Sigmoid colon (tissue), 7 donors: Measurements from ENCODE around the gene NR6A1. TPM values are rescaled to one million over a fixed set of nuclear protein-coding genes. Genes with fewer than 3 reads are reported as not detected.

Experiments used
- DNase-seq: peaks from one replicate; pipeline ENCODE4 v3.0.0-alpha.2; 2019
- H3K27ac ChIP-seq, 4 donors: fragments of 200-600 bp; sonication (generic); one replicate each; pipeline ENCODE4 v1.5.1; 2016 to 2019; ENCODE audit warnings: mild to moderate bottlenecking in 1 of 4
- H3K27me3 ChIP-seq, 3 donors: fragments of 200-600 bp; sonication (generic); one replicate each; pipeline ENCODE4 v1.5.1; 2019; ENCODE audit warnings: mild to moderate bottlenecking in 1 of 3
- H3K36me3 ChIP-seq, 4 donors: fragments of 200-600 bp; sonication (generic); one replicate each; pipeline ENCODE4 v1.5.1; 2016 to 2019
- H3K4me1 ChIP-seq, 4 donors: fragments of 200-600 bp; sonication (generic); one replicate each; pipeline ENCODE4 v1.5.1; 2017 to 2019
- H3K4me3 ChIP-seq, 4 donors: fragments of 200-600 bp; sonication (generic); one replicate each; pipeline ENCODE4 v1.5.1; 2017 to 2019; ENCODE audit warnings: mild to moderate bottlenecking in 2 of 4, moderate library complexity in 1 of 4
- H3K9me3 ChIP-seq, 4 donors: fragments of 200-600 bp in 3 of 4; sonication (generic) in 3 of 4; one replicate each; pipeline versions ENCODE4 v1.5.1 to v1.6.1; 2013 to 2019
- EP300 ChIP-seq, 4 donors: sonication (generic); formaldehyde crosslinking; IDR thresholded peaks; one replicate each; pipeline ENCODE4 v1.6.1; 2017; ENCODE audit warnings: antibody characterized with exemption in 4 of 4
- POLR2A ChIP-seq, 2 donors: fragments of 450-650 bp; IDR thresholded peaks; one replicate each; pipeline ENCODE4 v1.6.1; 2016; ENCODE audit warnings: antibody characterized with exemption in 2 of 2, mild to moderate bottlenecking in 2 of 2, moderate library complexity in 2 of 2
- POLR2AphosphoS5 ChIP-seq, 4 donors: sonication (generic); formaldehyde crosslinking; IDR thresholded peaks; one replicate each; pipeline ENCODE4 v1.6.1; 2017; ENCODE audit warnings: antibody characterized with exemption in 4 of 4
- WGBS, 2 donors: extraction: QIAGEN DNeasy Blood & Tissue Kit; methylation state at CpG; one replicate each; pipeline ENCODE4 v1.1.7; 2013; 5-methylcytosine and 5-hydroxymethylcytosine counted together
- intact Hi-C: fragments of 100-400 bp; cut with DNase I; formaldehyde crosslinking; loops from one replicate; pipeline ENCODE4 v1.15.1; 2023
- polyA plus RNA-seq, 3 donors: library from polyadenylated mRNA; stranded (reverse); fragments of 200-250 nt; gene quantifications; one replicate each; pipeline ENCODE4 v1.2.3, GENCODE V29; 2013
- total RNA-seq, 4 donors: library from RNA; depleted of rRNA; stranded (reverse); fragments of >200 nt; gene quantifications; one replicate each; pipeline ENCODE4 v1.1.0, GENCODE V29; 2016
- TF ChIP-seq, protein P1 (sequence below), 4 experiments: fragments of 450-650 bp in 3 of 4; fragments of 200-600 bp in 1 of 4; IDR thresholded peaks; one replicate each; pipeline ENCODE4 v1.5.1; 2016 to 2019; ENCODE audit warnings: antibody characterized with exemption in 4 of 4, mild to moderate bottlenecking in 3 of 4, moderate library complexity in 2 of 4
- donor health status: healthy with polysubstance abuse.
- donor health status: Bipolar disorder and iron deficiency.
- donor health status: healthy.

NR6A1 gene
- total and polyA plus RNA-seq, 7 donors, result 0.60 to 3.0 (median 1.8) TPM

DNA sequence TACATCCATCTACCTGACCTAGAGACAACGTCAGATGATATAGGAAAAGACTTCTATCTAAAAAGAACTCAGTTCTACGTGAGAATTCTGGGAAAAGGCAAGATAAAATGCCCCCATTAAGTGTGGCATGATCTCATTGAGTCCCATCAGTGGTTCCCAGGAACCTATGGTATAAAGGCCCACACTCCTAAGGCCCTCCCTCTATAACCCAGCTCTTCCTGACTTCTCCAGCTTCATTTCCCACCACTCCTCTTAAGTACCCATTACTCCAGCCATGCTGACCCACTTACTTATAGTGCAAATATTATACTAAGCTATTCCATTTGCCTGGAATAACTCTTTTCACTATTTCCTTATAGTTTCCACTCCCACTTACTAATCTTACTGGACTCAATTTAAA lies 168.5 kb downstream of the NR6A1 start:
- intact Hi-C loops, result no loop called here
- Histone ChIP-seq H3K4me3 (no peak overlapping the region), H3K4me1 (no peaks in the 10 kb centered on the region), H3K27me3 (no peaks in the 10 kb centered on the region), H3K27ac (no peak overlapping the region), H3K36me3 (no peaks in the 10 kb centered on the region), H3K9me3 (no peaks in the 10 kb centered on the region)
- TF ChIP-seq EP300 (IDR thresholded peaks at IDR 0.05) (no peak), POLR2A (IDR thresholded peaks at IDR 0.05) (no peak), POLR2AphosphoS5 (IDR thresholded peaks at IDR 0.05) (no peak)
- TF ChIP-seq, protein P1, sequence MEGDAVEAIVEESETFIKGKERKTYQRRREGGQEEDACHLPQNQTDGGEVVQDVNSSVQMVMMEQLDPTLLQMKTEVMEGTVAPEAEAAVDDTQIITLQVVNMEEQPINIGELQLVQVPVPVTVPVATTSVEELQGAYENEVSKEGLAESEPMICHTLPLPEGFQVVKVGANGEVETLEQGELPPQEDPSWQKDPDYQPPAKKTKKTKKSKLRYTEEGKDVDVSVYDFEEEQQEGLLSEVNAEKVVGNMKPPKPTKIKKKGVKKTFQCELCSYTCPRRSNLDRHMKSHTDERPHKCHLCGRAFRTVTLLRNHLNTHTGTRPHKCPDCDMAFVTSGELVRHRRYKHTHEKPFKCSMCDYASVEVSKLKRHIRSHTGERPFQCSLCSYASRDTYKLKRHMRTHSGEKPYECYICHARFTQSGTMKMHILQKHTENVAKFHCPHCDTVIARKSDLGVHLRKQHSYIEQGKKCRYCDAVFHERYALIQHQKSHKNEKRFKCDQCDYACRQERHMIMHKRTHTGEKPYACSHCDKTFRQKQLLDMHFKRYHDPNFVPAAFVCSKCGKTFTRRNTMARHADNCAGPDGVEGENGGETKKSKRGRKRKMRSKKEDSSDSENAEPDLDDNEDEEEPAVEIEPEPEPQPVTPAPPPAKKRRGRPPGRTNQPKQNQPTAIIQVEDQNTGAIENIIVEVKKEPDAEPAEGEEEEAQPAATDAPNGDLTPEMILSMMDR (IDR thresholded peaks at IDR 0.05), result no peak
- WGBS, 2 donors, result 89% methylated on average over 2 of the region's 2 CpGs
- no peak for DNase-seq

DNA sequence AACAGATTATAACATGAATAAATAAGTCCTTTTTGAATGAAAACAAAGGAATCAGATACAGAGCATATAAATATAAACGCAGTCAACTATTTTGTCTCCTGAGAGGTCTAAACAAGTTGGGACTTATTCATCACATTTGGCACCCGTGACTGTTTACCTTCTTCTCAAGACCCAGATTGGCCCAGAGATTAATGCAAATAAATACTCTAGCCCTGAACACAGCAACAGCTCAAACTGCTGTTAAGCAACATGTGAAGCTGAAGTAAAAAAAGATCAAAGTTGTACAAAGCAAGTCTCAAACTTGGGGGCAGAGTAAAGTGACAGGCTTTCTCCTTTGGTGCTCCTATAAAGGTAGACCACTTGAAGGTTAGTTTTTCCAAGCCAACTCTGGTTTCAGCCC lies 168.9 kb downstream of the NR6A1 start:
- Histone ChIP-seq H3K27me3 (no peaks in the 10 kb centered on the region), H3K4me1 (no peaks in the 10 kb centered on the region), H3K4me3 (no peak overlapping the region), H3K36me3 (no peaks in the 10 kb centered on the region), H3K9me3 (no peaks in the 10 kb centered on the region), H3K27ac (no peak overlapping the region)
- TF ChIP-seq POLR2A (IDR thresholded peaks at IDR 0.05) (no peak), EP300 (IDR thresholded peaks at IDR 0.05) (no peak), POLR2AphosphoS5 (IDR thresholded peaks at IDR 0.05) (no peak)
- TF ChIP-seq, protein P1 (IDR thresholded peaks at IDR 0.05), result no peak
- intact Hi-C loops, result no loop called here
- DNase-seq, result no peak
- WGBS, 2 donors, result 70 to 76% methylated on average over 2 of the region's 2 CpGs

DNA sequence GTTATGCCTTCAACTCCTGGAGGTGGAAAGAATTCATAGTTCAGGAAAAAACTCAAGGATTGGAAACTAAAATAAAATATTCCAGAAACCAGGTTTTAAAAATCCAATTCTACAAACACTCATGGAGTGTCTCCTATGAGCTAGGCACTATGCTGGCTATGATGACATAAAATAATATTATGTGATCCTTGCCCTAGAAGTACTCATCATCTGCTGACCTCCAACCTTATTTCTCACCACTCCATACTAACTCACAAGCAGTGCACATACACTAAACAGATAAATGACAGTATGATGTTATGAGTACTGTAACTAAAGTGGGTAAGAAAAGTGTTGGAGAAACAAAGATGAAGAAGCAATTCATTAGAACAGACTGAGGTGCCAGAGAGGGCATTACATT lies 170.7 kb downstream of the NR6A1 start:
- Histone ChIP-seq H3K27ac (no peak overlapping the region), H3K4me1 (no peaks in the 10 kb centered on the region), H3K4me3 (no peak overlapping the region), H3K27me3 (no peaks in the 10 kb centered on the region), H3K36me3 (no peaks in the 10 kb centered on the region), H3K9me3 (no peaks in the 10 kb centered on the region)
- intact Hi-C loops, result no loop called here
- no peak for DNase-seq
- TF ChIP-seq POLR2A (IDR thresholded peaks at IDR 0.05), result no peak
- TF ChIP-seq EP300 (IDR thresholded peaks at IDR 0.05), result no peak
- TF ChIP-seq, protein P1 (IDR thresholded peaks at IDR 0.05), result no peak
- no peak for TF ChIP-seq POLR2AphosphoS5 (IDR thresholded peaks at IDR 0.05)

DNA sequence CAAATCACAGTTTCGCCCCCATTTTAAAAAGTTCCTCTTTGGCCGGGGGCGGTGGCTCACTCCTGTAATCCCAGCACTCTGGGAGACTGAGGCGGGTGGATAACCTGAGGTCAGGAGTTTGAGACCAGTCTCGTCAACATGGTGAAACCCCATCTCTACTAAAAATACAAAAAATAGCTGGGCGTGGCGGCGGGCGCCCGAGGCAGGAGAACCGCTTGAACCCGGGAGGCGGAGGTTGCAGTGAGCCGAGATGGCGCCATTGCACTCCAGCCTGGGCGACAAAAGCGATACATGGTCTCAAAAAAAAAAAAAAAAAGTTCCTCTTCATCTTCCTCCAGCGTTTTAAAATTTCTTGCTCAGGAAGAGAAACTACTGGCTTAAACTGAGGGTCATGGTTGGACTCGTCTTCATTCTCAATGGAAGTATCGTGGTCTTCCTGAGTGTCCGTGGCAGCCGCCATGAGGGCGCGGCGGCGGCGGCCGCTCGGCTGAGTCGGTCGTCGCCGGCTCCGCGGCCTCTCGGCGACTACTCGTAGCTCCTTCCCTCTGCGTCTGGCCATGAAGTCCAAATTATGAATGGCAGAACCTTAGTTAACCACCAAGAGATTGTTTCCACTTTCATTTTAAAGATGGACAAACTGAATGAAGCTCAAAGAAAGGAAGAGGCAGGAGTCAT lies 171.9 kb downstream of the NR6A1 start:
- intact Hi-C loops, result no loop called here
- peaks cover 0 to 9% (median 7%) of the 10 kb centered on the region in 4 donors for H3K4me1 ChIP-seq
- H3K27me3 ChIP-seq, result no peaks in the 10 kb centered on the region
- no peak for DNase-seq
- 98% methylated on average over 39 of the region's 39 CpGs for WGBS, 2 donors
- no peak overlapping the region for H3K4me3 ChIP-seq
- H3K36me3 ChIP-seq, result no peaks in the 10 kb centered on the region
- H3K27ac ChIP-seq, result no peak overlapping the region
- TF ChIP-seq POLR2AphosphoS5 (IDR thresholded peaks at IDR 0.05), result no peak
- H3K9me3 ChIP-seq, result no peaks in the 10 kb centered on the region

DNA sequence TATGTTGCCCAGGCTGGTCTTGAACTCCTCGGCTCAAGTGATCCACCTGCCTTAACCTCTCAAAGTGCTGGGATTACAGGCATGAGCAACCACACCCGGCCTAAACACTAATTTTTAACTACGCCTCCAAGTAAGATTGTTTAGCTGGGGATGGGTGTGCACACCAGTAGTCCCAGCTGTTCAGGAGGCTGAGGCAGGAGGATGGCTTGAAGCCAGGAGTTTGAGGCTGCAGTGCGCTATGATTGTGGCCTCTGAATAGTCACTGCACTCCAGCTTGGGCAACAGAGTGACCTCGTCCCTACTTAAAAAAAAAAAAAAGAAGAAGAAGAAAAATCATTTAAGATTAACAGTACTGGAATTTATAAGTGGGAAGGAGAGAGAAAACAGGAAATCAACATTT lies 173.1 kb downstream of the NR6A1 start:
- H3K27ac ChIP-seq, result no peak overlapping the region
- H3K4me1 ChIP-seq, result peaks cover 0 to 19% (median 13%) of the 10 kb centered on the region in 4 donors
- H3K36me3 ChIP-seq, result no peaks in the 10 kb centered on the region
- intact Hi-C loops, result no loop called here
- TF ChIP-seq, protein P1 (IDR thresholded peaks at IDR 0.05), result no peak
- TF ChIP-seq POLR2A (IDR thresholded peaks at IDR 0.05) (no peak), POLR2AphosphoS5 (IDR thresholded peaks at IDR 0.05) (no peak), EP300 (IDR thresholded peaks at IDR 0.05) (no peak)
- H3K9me3 ChIP-seq, result no peaks in the 10 kb centered on the region
- 84 to 89% methylated on average over 5 of the region's 5 CpGs for WGBS, 2 donors
- H3K27me3 ChIP-seq, result no peaks in the 10 kb centered on the region
- DNase-seq, result no peak
- no peak overlapping the region for H3K4me3 ChIP-seq
